ENCODE data around the gene GDF7. TPM values are rescaled to one million over a fixed set of nuclear protein-coding genes. Genes with fewer than 3 reads are reported as not detected.

GDF7 gene
- total RNA-seq, 3 donors from 2014 or later (not counting 1 experiment from before 2014, with no cell fraction given) = 0.02 to 0.10 (median 0.05) TPM

DNA sequence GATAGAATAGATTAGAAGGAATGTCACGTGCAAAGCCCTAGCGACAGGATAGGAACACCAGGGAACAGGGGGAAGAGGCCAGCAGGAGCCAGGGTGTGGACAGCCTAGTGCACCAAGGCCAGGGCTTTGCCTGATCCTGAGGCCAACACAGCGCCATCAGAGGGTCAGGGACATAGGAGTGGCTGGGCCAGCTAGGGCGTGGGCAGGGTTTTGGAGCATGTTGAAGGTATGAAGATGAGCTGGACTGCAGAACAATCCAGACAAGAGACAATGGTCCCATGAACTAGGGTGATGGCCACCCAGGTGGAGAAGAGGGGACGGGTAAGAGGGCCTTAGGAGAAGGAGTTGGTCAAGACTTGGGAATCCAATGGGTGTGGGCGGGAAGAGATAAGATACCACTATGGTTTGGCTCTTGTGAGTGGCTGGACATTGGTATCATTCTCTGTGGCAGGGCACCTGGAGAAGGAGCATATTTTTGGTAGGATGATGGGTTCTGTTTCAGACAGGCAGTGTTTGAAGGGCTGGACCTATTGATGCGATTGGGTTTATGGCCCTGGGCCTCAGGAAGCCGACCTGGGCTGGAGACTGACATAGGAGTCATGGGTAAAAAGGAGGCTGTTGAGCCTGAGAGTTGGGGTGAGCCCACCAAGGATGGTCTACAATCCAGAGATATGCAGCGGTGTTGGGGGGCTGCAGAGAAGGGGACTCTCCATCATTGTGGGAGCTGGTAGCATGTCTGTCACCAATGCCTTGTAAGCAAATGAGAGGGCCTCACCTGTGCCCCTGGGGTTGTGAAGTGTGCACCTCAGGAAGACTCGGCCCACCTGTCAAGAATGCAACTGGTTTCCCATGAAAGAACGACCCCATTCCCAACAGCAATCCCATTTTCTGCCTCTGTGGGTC is 14.0 kb upstream of the GDF7 start:
- DNase-seq (no peak), ATAC-seq (no peak)
- Mint-ChIP-seq H3K27ac (peak overlapping the region; percentile 4 to 93), H3K36me3 (no peaks in the 10 kb centered on the region), H3K27me3 (ENCODE audit: low read depth in 2 of 2) (peaks cover 10 to 11% of the 10 kb centered on the region in 2 donors), H3K4me3 (no peak overlapping the region), H3K9me3 (no peaks in the 10 kb centered on the region), H3K4me1 (peaks cover 39 to 43% of the 10 kb centered on the region in 2 donors)
- H3K36me3 ChIP-seq (ENCODE audit: control insufficient read depth, insufficient read depth, low read length) = no peaks in the 10 kb centered on the region
- TF ChIP-seq, protein P1, sequence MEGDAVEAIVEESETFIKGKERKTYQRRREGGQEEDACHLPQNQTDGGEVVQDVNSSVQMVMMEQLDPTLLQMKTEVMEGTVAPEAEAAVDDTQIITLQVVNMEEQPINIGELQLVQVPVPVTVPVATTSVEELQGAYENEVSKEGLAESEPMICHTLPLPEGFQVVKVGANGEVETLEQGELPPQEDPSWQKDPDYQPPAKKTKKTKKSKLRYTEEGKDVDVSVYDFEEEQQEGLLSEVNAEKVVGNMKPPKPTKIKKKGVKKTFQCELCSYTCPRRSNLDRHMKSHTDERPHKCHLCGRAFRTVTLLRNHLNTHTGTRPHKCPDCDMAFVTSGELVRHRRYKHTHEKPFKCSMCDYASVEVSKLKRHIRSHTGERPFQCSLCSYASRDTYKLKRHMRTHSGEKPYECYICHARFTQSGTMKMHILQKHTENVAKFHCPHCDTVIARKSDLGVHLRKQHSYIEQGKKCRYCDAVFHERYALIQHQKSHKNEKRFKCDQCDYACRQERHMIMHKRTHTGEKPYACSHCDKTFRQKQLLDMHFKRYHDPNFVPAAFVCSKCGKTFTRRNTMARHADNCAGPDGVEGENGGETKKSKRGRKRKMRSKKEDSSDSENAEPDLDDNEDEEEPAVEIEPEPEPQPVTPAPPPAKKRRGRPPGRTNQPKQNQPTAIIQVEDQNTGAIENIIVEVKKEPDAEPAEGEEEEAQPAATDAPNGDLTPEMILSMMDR (IDR thresholded peaks at IDR 0.05) = no peak
- 97% methylated on average over 11 of the region's 11 CpGs for WGBS (ENCODE audit: insufficient coverage)
- peaks cover 29% of the 10 kb centered on the region for H3K4me1 ChIP-seq (ENCODE audit: control insufficient read depth, insufficient read depth, low read length)
- H3K27me3 ChIP-seq (ENCODE audit: control insufficient read depth, insufficient read depth, low read length) = no peaks in the 10 kb centered on the region
- intact Hi-C loops (cut with micrococcal nuclease) = loop anchor here (5.0 kb wide), 1 partner anchor 76 kb away; no protein-coding TSS in a partner anchor
- H3K4me3 ChIP-seq (ENCODE audit: low read length) = no peak overlapping the region
- H3K27ac ChIP-seq (ENCODE audit: low read length) = no peak overlapping the region
- H3K9me3 ChIP-seq (ENCODE audit: control insufficient read depth, insufficient read depth, low read length) = no peaks in the 10 kb centered on the region

DNA sequence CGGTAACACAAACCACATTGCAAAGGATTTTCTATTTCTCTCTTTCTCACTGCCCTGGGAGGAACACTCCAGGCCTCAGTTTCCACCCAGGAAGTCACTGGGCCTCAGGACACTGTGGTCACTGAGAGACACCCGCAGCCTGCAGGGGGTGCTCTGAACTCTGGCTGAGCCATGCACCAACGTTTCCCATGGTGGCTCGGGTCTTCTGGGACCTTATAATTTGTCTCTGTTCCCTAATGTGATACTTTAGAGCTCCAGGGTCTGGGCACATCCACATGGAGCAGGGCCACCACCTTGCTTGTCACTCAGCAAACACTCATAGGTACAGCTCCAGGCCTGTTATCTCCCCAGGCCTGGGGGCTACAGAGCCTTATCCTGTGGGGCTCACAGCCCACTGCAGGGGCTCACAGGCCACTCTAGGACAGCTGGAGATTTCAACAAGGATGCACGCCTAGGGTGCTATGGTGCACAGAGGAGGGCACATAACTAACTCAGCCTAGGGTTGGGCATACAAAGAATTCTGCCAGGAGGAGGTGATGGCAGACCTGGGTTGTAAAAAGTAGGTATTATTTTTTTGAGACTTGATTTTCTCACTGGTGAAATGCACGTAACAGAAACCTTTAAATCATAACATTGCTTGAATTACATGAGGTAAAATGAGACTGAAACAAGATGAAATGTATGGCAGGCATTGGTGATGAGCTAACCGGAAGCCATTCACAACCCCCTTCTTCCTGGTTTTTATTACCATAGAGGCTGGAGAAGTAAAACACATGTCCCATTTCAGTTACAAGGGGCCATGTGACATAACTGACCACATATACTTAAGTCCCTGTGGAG is 13.0 kb upstream of the GDF7 start:
- TF ChIP-seq, protein P1 (IDR thresholded peaks at IDR 0.05) = no peak
- Histone ChIP-seq H3K4me3 (ENCODE audit: low read length) (no peak overlapping the region), H3K27ac (ENCODE audit: low read length) (no peak overlapping the region), H3K36me3 (ENCODE audit: control insufficient read depth, insufficient read depth, low read length) (no peaks in the 10 kb centered on the region), H3K9me3 (ENCODE audit: control insufficient read depth, insufficient read depth, low read length) (no peaks in the 10 kb centered on the region), H3K4me1 (ENCODE audit: control insufficient read depth, insufficient read depth, low read length) (peaks cover 24% of the 10 kb centered on the region), H3K27me3 (ENCODE audit: control insufficient read depth, insufficient read depth, low read length) (no peaks in the 10 kb centered on the region)
- Mint-ChIP-seq H3K9me3 (no peaks in the 10 kb centered on the region), H3K27ac (no peak overlapping the region), H3K4me3 (no peak overlapping the region), H3K27me3 (ENCODE audit: low read depth in 2 of 2) (peaks cover 17% of the 10 kb centered on the region in 2 donors), H3K4me1 (peaks cover 29 to 33% of the 10 kb centered on the region in 2 donors), H3K36me3 (no peaks in the 10 kb centered on the region)
- 93% methylated on average over 7 of the region's 7 CpGs for WGBS (ENCODE audit: insufficient coverage)
- no peak for ATAC-seq
- intact Hi-C loops (cut with micrococcal nuclease) = loop anchor here (5.0 kb wide), 1 partner anchor 77 kb away; no protein-coding TSS in a partner anchor
- no peak for DNase-seq

DNA sequence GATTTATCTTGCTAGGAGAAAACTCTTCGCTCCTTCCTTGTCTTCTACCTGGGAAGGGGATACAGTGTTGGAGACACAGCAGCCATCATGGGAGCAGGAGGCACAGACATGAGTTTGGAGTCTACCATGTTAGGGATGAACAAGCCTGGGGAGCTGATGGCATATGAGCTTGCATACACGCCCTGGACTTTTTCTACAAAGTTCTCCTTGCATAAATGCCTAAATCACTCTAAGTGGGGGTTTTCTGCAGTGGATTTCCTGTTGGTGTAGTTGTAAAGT is 12.5 kb upstream of the GDF7 start:
- Mint-ChIP-seq H3K27me3 (ENCODE audit: low read depth in 2 of 2) (peaks cover 21 to 22% of the 10 kb centered on the region in 2 donors), H3K4me1 (peaks cover 24 to 28% of the 10 kb centered on the region in 2 donors), H3K9me3 (no peaks in the 10 kb centered on the region), H3K27ac (no peak overlapping the region), H3K4me3 (no peak overlapping the region), H3K36me3 (no peaks in the 10 kb centered on the region)
- H3K36me3 ChIP-seq (ENCODE audit: control insufficient read depth, insufficient read depth, low read length) = no peaks in the 10 kb centered on the region
- no peak for ATAC-seq
- peaks cover 21% of the 10 kb centered on the region for H3K4me1 ChIP-seq (ENCODE audit: control insufficient read depth, insufficient read depth, low read length)
- intact Hi-C loops (cut with micrococcal nuclease) = loop anchor here (5.0 kb wide), 1 partner anchor 77 kb away; no protein-coding TSS in a partner anchor
- TF ChIP-seq, protein P1 (IDR thresholded peaks at IDR 0.05) = no peak
- no peaks in the 10 kb centered on the region for H3K9me3 ChIP-seq (ENCODE audit: control insufficient read depth, insufficient read depth, low read length)
- H3K27ac ChIP-seq (ENCODE audit: low read length) = no peak overlapping the region
- WGBS (ENCODE audit: insufficient coverage) = 100% methylated on average over 1 of the region's 2 CpGs
- DNase-seq = no peak
- no peak overlapping the region for H3K4me3 ChIP-seq (ENCODE audit: low read length)
- no peaks in the 10 kb centered on the region for H3K27me3 ChIP-seq (ENCODE audit: control insufficient read depth, insufficient read depth, low read length)

All from natural killer cell (primary cell).